HG03060 (cell line): Measurements from ENCODE around the gene NUMBL.

Experiments used
- ATAC-seq: cut with Tn5 transposase; IDR thresholded peaks from one replicate; pipeline ENCODE4 v1.9.1; 2021; ENCODE audit warnings: low read depth, moderate number of reproducible peaks; ENCODE audit not compliant: unreplicated experiment

The NUMBL gene

DNA sequence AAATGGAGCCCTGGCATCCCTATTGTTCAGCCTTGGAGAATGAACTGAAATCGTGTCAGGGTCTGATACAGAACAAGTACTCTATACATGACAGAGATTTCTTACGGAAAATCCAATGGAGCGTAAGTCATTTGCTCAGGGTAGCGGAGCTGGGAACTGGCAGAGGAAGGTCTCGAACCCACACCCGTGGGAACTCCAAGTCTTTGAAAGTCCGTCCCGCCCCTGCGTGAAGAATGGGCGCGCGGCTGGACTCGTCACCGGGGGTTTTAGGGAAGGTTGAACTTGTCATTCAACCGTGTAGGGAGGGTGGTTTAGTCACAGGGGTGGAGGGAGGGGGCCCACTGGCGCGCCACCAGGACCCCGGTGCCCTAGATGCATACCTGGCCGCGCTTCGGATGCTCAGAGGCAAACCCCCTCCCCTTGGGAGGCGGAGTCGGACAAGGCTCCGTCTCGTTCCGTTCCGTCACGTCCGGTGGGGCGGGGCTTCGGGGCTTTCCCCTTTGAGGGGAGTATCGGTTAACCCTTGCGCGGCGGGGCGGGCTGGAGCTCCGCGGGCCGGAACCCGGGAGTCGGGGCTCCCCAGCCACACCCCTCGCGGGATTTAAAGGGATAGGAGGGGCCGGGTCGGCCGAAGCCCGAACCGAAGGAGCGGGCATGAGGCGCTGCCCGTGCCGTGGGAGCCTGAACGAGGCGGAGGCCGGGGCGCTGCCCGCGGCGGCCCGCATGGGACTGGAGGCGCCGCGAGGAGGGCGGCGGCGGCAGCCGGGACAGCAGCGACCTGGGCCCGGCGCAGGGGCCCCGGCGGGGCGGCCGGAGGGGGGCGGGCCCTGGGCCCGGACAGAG, 26.3 kb upstream of the NUMBL start, which contains the start of the genes COQ8B and ITPKC:
COQ8B (minus strand) TSS at position 405 of the 843 bp plus-strand sequence. CDS start 2,254 bp downstream, outside the sequence.
ITPKC (plus strand) TSS at position 631 of the 843 bp plus-strand sequence; CDS start at position 655, 24 bp downstream.
- peak; percentile 54 for ATAC-seq

DNA sequence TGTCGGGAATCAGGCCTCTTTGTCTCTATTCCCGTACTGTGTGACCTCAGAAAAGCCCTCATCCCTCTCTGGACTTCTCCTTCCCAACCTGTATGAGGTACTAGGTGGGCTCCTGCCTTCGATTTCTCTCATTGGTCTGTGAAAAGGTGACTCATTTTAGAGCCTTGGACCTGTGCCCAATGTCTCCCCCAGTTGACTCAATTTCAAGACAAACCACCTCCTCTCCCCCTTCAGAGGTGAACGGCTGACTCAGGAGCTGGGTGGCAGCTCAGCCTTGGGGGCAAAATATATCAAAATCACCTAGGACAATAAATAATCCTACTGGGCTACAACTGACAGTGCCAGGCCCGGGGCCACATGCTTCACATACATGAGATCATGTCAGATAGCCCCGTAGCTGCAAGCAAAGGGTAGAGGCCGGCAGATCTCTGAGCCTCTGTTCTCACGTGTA, 25.6 kb upstream of the NUMBL start:
- ATAC-seq = no peak

DNA sequence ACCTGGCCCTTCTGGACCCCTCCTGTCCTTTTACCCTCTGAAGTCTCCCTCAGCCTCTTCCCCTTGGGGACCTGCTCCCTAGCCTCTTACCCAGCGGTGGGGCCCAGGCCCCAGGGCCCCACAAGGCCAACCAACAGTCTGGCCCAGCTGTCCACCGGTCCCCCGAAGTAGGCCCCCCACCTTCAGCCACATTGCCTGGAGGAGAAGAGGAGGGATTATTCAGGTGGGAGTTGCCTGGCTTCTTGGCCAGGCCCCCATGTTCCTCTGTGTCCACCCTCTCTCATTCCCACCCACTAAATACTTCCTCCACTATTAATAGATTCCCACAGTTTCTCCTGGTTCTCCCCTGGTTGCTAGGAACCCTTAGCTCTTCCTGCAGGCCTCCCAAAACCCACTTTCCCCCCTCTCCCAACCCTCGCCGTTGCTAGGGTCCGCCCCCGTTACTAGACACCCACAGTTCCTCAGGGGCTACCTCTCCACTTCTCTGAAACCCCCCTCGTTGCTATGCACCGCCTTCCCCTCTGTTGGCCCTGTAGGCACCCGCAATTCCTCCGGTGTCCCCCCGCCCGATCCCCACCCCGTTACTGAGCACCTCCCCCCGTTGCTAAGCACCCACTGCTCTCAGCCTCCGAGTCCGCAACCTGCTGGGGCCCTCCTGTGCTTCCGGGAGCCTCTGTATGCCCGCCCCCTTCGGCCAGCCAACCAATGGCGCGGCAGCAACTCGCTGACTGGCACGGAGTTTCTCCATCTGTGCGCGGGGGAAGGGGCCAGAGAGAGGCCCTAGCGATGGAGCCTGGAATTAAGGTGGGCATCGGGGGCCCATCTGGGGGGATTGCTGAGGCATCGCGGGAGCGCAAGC, 24.2 kb upstream of the NUMBL start:
- no peak for ATAC-seq

DNA sequence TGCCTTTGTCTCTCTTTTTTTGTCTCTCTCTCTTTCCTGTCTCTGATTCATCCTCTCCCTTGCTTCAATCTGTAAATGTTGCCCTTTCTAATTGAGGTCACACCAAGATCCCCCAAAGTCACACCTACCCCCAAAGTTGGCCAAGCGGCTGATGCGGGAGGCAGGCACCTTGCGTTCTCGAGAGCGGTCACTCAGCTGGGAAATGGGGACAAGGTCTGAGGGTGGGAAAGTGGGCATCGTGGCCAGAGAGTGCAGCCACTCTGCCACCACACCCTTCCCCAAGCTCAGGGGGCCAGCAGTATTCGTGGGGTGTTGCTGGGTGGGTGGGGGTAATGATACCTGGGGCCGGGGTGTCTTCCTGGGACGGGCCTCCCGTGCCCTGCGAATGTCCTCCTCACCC, 23.5 kb upstream of the NUMBL start:
- no peak for ATAC-seq

DNA sequence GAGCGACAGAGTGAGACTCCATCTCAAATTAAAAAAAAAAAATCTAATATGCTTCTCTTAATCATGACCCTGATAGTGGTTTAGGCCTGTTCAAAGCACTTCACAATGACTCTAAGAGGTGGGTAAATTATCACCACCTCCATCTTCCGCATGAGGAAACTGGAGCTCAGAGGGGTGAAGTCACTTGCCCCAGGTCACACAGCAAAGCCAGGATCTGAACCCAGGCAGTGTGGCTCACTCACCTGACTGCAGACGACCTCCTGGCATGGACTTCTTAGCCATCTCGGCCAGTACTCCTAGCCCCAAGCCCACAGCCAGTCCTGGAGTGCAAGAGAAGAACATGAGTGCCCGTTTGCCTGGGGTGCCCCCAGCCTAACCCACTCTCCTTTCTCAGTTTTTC, 19.4 kb upstream of the NUMBL start:
- no peak for ATAC-seq

DNA sequence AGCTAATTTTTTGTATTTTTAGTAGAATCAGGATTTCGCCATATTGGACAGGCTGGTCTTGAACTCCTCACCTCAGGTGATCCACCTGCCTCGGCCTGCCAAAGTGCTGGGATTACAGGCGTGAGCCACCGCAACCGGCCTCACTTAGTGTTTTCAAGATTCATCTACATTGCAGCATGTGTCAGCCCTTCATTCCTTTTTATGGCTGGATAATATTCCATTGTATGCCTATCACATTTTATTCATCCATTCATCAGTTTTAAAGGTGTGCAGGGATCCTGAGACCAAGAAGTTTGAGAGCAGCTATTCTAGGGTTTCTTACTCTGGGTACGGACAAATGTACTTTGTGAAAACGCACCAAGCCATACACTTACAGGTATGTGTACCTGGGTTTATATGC, 17.2 kb upstream of the NUMBL start:
- ATAC-seq = no peak

DNA sequence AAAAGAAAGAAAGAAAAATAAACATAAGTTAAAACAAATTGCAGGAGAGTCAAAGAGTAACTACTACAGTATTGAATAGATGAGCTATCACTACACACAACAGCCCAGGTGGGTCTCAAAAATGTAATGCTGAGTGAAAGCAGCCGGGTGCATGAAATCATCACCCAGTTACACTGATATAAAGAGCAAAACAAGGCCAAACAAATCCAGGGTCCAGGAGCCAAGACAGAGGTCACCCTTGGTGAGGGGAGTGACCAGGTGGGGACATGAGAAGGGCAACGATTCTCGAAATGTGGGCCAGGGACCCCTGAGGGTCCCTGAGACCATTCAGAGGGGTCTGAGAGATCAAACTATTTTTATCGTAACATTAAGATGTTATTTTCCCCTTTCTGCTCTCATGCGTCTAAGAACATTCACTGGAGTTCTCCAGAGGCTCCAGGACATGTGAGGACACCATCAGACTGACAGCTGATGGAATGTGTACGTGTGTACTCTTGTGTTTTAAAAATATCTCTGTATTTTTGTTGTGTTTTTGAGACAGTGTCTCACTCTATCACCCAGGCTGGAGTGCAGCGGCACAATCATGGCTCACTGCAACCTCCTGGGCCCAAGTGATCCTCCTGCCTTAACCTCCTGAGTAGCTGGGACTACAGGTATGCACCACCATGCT, 15.6 kb upstream of the NUMBL start:
- no peak for ATAC-seq

DNA sequence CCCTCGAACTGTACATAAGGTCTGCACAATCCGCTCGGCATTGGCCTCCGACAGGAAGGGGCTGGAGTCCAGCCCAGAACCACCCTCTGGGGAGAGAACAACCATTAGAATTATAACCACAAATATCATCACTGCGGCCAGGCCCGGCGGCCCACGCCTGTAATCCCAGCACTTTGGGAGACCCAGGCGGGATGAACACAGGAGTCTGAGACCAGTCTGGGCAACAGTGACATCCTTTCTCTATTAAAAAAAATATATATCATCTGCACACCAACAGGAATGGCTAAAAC, 14.9 kb upstream of the NUMBL start:
- ATAC-seq = no peak

DNA sequence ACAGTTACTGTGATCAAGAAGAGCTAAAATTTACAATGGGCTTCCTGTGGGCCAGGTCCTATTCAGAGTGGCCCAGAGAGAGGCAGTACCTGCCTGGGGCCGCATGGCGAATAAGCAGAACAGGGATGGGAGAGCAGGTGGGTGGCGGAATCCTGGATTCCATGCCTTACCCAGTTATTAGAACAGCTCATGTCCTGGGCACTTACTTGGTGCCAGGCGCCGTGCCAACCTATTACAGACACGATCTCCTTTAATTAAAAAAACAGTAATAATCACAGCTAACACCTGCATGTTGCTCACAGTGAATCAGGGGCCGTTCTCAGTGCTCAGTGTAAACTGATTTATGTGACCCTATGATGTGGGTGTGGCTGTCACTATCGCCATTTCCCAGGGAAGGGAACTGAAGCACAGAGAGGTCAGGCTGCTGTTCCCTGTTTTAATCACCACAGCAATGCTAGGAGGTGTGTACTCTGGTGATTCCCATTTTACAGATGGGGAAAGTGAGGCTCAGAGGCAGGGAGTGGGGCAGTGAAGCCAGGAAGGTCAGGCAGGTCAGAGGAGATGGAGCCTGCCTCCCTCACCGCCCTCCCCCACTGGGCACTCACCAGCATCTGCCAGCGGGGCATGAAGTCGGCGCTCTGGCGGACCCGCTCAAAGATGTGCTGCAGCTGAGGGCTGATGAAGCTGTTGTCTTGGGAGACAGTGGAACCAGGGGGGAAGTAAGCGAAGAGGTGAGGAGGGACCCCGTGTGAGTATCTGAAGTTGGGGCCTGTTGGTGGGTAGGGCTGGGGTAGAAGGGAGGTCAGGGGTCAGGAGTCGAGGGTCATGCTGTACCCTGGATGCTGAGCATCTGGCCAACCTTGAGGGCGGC, 14.3 kb upstream of the NUMBL start:
- ATAC-seq = no peak

DNA sequence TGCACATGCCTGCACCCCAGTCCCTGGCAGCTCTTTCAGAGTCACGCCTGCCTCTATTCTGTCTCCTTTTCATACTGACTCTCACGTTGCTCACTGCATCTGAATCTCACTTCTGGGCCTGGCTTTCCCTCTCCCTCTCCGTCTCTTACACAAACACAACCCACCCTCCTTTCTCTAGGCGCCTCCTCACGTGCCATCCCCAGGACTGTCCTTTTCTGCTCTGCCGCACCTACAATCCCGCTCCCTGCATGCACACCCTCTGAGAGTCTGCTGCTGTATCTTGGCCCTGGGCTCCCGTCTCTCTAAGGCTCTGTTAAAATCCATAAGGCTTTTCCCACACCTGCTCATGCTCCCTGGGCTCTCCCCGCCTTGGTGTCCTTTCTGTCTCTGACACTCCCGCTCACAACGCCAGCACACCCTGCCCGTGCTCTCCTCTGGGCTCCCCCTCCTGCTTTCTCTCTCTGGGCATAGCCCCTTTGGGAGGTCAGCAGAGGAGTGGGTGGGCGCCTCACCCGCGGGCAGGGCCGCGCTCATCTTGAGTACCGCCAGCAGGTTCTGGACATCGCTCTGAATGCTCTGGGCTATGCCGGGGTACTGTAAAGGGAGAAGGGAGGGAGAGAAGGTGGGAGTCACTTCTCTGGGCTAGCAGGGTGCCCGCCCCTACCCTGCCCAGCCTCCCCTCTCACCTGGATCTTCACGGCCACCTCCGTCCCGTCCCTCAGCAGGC, 12.7 kb upstream of the NUMBL start:
- ATAC-seq = no peak

DNA sequence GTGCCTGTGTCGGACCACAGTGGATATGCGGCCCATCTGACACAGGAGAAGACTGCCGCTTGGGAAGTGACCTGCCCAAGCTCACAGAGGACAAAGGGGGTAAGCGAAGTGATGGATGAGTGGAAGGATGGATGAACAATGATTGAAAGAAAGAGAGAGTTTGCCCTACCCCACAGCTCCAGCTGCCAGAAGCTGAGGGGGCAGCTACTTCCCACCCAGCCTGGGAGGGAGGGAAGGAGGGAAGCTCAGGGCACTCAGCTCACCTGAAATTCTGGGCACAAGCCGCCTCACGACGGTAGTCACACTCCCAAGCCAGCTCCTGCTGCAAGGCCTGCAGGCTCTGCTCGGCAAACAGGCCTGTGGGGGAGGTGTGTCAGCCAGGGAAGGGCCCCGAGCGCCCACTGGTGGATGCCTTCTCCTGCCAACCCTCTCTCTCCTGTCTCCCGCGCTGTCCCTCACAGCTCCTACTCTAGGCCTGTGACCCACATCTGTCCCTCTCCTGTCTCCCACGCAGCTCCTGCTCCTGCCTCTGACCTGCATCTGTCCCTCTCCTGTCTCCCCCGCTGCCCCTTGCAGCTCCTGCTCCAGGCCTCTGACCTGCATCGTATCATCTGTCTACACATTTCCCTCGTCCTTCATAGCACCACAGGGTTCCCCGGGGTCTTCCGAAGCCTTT, 12.0 kb upstream of the NUMBL start:
- no peak for ATAC-seq

DNA sequence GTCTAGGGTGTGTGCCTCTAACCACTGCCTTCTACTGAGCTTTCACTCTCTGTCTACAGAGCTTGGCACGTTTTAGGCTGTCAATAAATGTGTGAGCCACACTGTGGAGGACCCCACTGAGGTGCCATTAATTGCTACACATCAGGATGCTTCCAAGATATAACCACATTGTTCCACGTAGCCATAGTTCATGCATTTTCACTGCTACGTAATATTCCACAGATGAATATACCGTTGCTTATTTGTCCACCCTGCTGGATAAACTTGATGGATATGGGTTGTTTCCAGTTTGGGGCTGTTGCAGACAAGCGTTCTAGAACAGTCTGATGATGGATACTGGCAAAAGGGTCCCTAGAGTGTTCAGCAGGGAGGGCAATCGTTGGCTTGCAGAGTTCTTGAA, 11.3 kb upstream of the NUMBL start:
- ATAC-seq = no peak

DNA sequence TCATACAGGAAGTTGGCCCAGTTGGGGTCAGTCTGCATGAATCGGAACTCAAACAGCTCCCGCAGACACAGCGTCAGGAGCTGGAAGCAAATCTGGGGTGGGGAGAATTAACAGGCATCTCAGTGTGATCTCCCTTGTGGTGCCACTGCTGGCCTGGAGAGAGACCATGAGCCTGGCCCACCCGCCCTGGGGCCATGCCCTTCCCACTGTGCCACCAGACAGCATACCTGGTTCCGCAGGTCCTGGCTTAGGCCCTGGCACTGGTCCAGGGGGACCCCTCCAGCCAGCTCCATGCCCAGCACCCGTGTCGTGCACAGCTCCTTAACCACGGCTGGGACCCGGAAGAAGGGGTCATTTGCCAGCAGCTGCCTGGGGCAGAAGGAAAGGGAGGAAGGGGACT, 9.6 kb upstream of the NUMBL start:
- no peak for ATAC-seq

DNA sequence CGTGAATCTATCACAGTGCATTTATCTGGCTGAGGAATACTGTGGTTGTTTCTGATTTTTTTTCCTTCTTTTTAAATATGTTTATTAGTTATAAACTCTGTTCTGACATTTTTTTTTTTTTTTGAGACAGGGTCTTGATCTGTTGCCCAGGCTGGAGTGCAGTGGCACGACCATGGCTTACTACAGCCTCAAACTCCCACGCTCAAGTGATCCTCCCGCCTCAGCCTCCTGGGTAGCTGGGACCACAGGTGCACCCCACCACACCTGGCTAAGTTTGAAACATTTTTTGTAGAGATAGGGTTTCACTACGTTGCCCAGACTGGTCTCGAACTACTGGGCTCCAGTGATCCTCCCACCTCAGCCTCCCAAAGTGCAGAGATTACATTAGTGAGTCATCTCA, 6.6 kb upstream of the NUMBL start:
- ATAC-seq = no peak

DNA sequence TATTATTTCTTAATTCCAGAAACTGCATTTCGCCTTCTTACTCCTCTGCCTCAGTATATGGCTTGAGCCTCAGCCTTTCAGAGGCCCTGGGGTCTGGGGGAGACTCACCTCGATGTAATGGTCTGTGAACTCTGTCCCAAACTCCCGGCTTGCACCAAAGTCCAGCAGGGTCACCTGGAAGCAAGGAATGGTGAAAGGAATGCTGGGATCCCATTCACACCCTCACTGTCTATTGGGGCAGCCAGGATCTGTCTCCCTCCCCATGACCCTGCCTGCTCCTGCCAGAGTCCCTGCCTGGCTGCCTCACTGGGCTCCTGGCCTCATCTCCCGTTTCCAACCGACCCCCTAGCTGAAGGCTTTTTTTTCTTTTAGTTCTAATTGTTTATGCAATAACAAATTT, 5.4 kb upstream of the NUMBL start:
- no peak for ATAC-seq

DNA sequence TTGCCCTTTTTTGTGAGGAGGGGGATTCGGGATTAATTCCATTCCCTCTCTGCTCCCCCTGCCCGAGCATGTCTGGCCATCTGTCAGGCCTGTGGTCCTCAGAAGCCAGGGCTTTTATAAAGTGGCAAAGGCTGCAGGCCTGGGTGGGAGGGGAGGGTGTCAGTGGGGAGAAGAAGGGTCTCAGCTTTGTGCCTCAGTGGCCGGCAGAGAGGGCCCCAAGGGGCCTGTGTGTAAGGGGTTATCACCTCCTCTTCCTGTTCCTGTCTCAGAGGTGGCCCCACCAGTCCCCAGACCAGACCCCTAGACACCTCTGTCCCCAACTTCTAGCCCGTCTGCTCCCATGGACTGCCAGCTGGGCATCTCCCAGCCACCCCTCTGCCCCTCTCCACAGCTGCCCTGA, 3.4 kb upstream of the NUMBL start:
- no peak for ATAC-seq

DNA sequence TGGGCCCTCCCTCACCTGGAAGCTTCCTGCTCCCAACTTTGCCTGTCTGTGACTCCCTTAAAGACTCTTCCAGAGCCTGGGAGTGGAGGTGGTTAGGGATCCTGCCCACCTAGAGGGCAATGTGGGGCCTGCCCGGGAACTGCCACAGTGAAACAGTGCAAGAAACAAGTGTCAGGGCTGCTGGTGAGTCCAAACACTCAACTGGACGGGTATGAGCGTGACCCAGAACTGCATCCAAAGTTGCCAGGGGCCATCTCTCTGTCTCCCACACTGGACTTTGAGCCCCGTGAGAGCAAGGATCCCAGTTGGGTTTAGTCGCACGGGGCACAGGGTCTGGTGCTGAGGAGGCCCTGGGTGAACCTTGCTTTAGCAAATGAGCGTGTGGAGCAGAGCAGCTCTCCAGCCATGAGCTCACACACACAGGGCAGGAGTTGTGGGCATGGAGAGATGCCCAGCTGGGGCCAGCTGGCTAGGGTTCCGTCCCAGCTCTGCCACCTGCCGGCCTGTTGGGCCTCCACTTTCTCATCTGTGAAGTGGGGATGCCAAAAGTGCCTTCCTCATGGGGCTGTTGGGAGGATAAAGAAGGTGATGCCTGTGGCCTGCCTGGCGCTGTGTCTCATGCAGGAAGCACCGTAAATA, 2.8 kb upstream of the NUMBL start:
- ATAC-seq = no peak

DNA sequence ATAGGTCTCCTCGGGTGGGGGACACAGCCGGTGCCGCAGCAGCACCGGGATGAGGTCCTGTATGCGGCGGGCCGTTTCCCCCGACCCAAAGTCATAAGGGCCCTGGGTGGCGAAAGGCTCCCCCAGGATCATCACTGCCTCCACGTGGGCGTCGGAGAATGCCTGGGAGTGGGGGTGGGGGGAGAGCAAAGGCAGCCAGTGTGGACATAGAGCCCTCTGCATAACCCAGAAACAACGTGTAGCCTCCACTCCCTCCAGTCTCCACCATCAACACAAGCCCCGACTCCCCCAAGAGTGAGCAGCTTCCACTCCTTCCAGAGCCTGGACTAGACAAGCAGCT, 1.7 kb upstream of the NUMBL start:
- no peak for ATAC-seq
